HepG2 (cell line): ENCODE results near the gene CCDC201. TPM values are rescaled to one million over a fixed set of nuclear protein-coding genes. Genes with fewer than 3 reads are reported as not detected.

Experiments
- AKAP8 ChIP-seq: sonication (generic); formaldehyde crosslinking; IDR thresholded peaks from 2 replicates; pipeline ENCODE4 v1.5.1; 2020; ENCODE audit warnings: mild to moderate bottlenecking, missing genetic modification reagents
- CENPX ChIP-seq: sonication (generic); formaldehyde crosslinking; IDR thresholded peaks from 2 replicates; pipeline ENCODE4 v1.9.0; 2021; ENCODE audit warnings: mild to moderate bottlenecking, missing genetic modification reagents, moderate library complexity
- FOXK1 ChIP-seq: sonication (generic); formaldehyde crosslinking; IDR thresholded peaks from 2 replicates; pipeline ENCODE4 v1.4.0; 2020; ENCODE audit warnings: low read depth, missing genetic modification reagents, borderline replicate concordance
- MIER2 ChIP-seq: IDR thresholded peaks from 2 replicates; pipeline ENCODE4 v1.6.1; 2016; ENCODE audit warnings: missing biosample characterization, missing genetic modification reagents
- NFE2 ChIP-seq: sonication (generic); formaldehyde crosslinking; IDR thresholded peaks from 2 replicates; pipeline ENCODE4 v1.4.0; 2020; ENCODE audit warnings: missing genetic modification reagents
- NR2C2 ChIP-seq: sonication (generic); formaldehyde crosslinking; IDR thresholded peaks from 2 replicates; pipeline ENCODE4 v1.4.0; 2020; ENCODE audit warnings: missing genetic modification reagents, mild to moderate bottlenecking, moderate library complexity, borderline replicate concordance
- NR3C1 ChIP-seq: sonication (generic); formaldehyde crosslinking; IDR thresholded peaks from 2 replicates; pipeline ENCODE4 v1.4.0; 2020; ENCODE audit warnings: missing genetic modification reagents
- RCOR2 ChIP-seq: IDR thresholded peaks from 2 replicates; pipeline ENCODE4 v1.6.1; 2016; ENCODE audit warnings: missing biosample characterization, missing genetic modification reagents
- RFX1 ChIP-seq: fragments of 450-650 bp; IDR thresholded peaks from 2 replicates; pipeline ENCODE4 v1.6.1; 2017
- SETDB1 ChIP-seq: sonication (generic); formaldehyde crosslinking; IDR thresholded peaks from 2 replicates; pipeline ENCODE4 v1.5.1; 2020; ENCODE audit warnings: missing genetic modification reagents, mild to moderate bottlenecking, borderline replicate concordance
- SP2 ChIP-seq: sonication (generic); formaldehyde crosslinking; IDR thresholded peaks from 2 replicates; pipeline ENCODE4 v1.5.1; 2020; ENCODE audit warnings: mild to moderate bottlenecking, missing genetic modification reagents
- ZFY ChIP-seq: sonication (generic); formaldehyde crosslinking; IDR thresholded peaks from 2 replicates; pipeline ENCODE4 v1.4.0; 2020; ENCODE audit warnings: missing genetic modification reagents
- ZNF34 ChIP-seq: sonication (generic); formaldehyde crosslinking; IDR thresholded peaks from 2 replicates; pipeline ENCODE4 v1.4.0; 2020; ENCODE audit warnings: mild to moderate bottlenecking, missing genetic modification reagents, borderline replicate concordance
- ZNF354B ChIP-seq: sonication (generic); formaldehyde crosslinking; IDR thresholded peaks from 2 replicates; pipeline ENCODE4 v1.8.0; 2022; ENCODE audit warnings: mild to moderate bottlenecking, missing genetic modification reagents
- ZNF546 ChIP-seq: sonication (generic); formaldehyde crosslinking; conservative IDR thresholded peaks from 2 replicates; pipeline ENCODE4 v1.8.1; 2023; ENCODE audit warnings: mild to moderate bottlenecking, missing genetic modification reagents
- ZNF766 ChIP-seq: sonication (generic); formaldehyde crosslinking; IDR thresholded peaks from 2 replicates; pipeline ENCODE4 v1.5.0; 2020; ENCODE audit warnings: missing genetic modification reagents, borderline replicate concordance
- polyA plus RNA-seq, 8 experiments: library from polyadenylated mRNA; depleted of rRNA in 3 of 8; stranded (reverse) in 7 of 8; unstranded in 1 of 8; fragments of >200 nt; fragmentation: Illumina TruSeq in 4 of 8; extraction: Trizol in 4 of 8; gene quantifications; 2 replicates each; pipeline versions ENCODE4 v1.2.1 to v1.2.3, GENCODE V29; 2011 to 2016; ENCODE audit warnings: low read depth in 4 of 8, missing spikeins in 1 of 8, mixed read lengths in 1 of 8; ENCODE audit not compliant: insufficient read depth in 1 of 8
- total RNA-seq, 5 experiments: library from RNA; depleted of rRNA; stranded (reverse); fragments of >200 nt; fragmentation: Illumina TruSeq; extraction: Trizol; gene quantifications; 2 replicates each; pipeline ENCODE4 v1.2.3, GENCODE V29; 2016; ENCODE audit warnings: low read depth in 1 of 5
- TF ChIP-seq, protein P1 (sequence below): sonication (generic); formaldehyde crosslinking; IDR thresholded peaks from 2 replicates; pipeline ENCODE4 v1.9.0; 2021; ENCODE audit warnings: missing genetic modification reagents, borderline replicate concordance
- TF ChIP-seq, protein P2 (sequence below): IDR thresholded peaks from 2 replicates; pipeline ENCODE4 v1.6.1; 2016; ENCODE audit warnings: missing biosample characterization, missing genetic modification reagents, low read depth
- TF ChIP-seq, protein P3 (sequence below): IDR thresholded peaks from 2 replicates; pipeline ENCODE4 v1.6.1; 2016
- TF ChIP-seq, protein P4 (sequence below): sonication (generic); formaldehyde crosslinking; IDR thresholded peaks from 2 replicates; pipeline ENCODE4 v1.8.0; 2022; ENCODE audit warnings: mild to moderate bottlenecking, missing genetic modification reagents, borderline replicate concordance
- TF ChIP-seq, protein P5 (sequence below): sonication (generic); formaldehyde crosslinking; IDR thresholded peaks from 2 replicates; pipeline ENCODE4 v1.4.0; 2020; ENCODE audit warnings: mild to moderate bottlenecking, missing genetic modification reagents

CCDC201 gene
- total and polyA plus RNA-seq, 2 of the 13 experiments (the other 11 are each of a cell fraction or from before 2014, with no cell fraction given), result 0.92 TPM; not detected in 1

DNA sequence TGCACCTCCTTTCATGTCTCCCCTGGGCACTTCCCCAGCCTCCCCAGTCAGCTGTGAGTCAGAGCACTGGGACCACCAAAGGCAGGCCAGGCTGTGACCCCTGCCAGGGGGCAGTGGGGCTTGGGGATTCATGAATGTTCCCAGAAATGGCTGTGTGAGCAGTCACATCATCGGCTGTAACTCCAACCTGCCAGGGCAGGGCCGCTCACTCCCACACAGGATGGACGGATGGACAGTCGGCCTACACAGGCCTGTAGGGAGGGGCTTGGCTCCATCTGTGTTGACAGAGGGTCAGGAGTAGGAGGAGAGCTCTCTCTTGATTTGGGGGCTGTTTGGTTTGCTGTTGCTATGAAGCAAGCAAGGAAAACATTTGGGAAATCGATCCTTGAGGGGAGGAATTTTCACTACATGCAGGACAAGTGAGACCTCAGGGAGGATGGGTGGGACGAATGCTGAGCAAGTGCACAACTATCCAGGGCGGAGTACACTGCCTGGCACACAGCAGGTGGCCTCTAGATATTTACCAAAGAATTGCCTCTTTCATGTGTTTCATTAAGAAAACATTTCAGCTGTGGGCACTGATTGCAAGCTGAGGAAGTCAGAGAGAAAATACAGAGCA lies 12.5 kb upstream of the CCDC201 start (continued):
- TF ChIP-seq FOXK1, result peak; percentile 97
- no peak for TF ChIP-seq NFE2 (CRISPR knock-in tag)
- no peak for TF ChIP-seq ZNF34 (CRISPR knock-in tag)
- TF ChIP-seq, protein P1, sequence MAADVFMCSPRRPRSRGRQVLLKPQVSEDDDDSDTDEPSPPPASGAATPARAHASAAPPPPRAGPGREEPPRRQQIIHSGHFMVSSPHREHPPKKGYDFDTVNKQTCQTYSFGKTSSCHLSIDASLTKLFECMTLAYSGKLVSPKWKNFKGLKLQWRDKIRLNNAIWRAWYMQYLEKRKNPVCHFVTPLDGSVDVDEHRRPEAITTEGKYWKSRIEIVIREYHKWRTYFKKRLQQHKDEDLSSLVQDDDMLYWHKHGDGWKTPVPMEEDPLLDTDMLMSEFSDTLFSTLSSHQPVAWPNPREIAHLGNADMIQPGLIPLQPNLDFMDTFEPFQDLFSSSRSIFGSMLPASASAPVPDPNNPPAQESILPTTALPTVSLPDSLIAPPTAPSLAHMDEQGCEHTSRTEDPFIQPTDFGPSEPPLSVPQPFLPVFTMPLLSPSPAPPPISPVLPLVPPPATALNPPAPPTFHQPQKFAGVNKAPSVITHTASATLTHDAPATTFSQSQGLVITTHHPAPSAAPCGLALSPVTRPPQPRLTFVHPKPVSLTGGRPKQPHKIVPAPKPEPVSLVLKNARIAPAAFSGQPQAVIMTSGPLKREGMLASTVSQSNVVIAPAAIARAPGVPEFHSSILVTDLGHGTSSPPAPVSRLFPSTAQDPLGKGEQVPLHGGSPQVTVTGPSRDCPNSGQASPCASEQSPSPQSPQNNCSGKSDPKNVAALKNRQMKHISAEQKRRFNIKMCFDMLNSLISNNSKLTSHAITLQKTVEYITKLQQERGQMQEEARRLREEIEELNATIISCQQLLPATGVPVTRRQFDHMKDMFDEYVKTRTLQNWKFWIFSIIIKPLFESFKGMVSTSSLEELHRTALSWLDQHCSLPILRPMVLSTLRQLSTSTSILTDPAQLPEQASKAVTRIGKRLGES (CRISPR knock-in tag), result 0 out of 2 replicates have a peak, but pooled peaks have one; percentile 36
- peak; percentile 98 for TF ChIP-seq RCOR2 (CRISPR knock-in tag)
- TF ChIP-seq NR3C1 (CRISPR knock-in tag), result no peak
- TF ChIP-seq MIER2 (CRISPR knock-in tag), result peak; percentile 84; the same call in 1 of the 2 replicates
- no peak for TF ChIP-seq CENPX (CRISPR knock-in tag)
- peak; percentile 84 for TF ChIP-seq ZNF766 (CRISPR knock-in tag)
- TF ChIP-seq SP2, result no peak
- peak; percentile 90; the same call in 1 of the 2 replicates for TF ChIP-seq ZNF354B (CRISPR knock-in tag)
- no peak for TF ChIP-seq ZNF546
- peak; percentile 79 for TF ChIP-seq RFX1
- TF ChIP-seq, protein P2, sequence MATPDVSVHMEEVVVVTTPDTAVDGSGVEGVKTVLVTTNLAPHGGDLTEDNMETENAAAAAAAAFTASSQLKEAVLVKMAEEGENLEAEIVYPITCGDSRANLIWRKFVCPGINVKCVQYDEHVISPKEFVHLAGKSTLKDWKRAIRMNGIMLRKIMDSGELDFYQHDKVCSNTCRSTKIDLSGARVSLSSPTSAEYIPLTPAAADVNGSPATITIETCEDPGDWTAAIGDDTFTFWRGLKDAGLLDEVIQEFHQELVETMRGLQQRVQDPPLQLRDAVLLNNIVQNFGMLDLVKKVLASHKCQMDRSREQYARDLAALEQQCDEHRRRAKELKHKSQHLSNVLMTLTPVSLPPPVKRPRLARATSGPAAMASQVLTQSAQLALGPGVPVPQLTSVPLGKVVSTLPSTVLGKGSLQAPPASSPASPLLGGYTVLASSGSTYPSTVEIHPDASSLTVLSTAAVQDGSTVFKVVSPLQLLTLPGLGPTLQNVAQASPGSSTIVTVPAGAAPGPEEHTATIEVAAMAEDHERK (CRISPR knock-in tag), result 0 out of 2 replicates have a peak, but pooled peaks have one; percentile 14
- TF ChIP-seq AKAP8, result peak; percentile 75
- TF ChIP-seq, protein P3, sequence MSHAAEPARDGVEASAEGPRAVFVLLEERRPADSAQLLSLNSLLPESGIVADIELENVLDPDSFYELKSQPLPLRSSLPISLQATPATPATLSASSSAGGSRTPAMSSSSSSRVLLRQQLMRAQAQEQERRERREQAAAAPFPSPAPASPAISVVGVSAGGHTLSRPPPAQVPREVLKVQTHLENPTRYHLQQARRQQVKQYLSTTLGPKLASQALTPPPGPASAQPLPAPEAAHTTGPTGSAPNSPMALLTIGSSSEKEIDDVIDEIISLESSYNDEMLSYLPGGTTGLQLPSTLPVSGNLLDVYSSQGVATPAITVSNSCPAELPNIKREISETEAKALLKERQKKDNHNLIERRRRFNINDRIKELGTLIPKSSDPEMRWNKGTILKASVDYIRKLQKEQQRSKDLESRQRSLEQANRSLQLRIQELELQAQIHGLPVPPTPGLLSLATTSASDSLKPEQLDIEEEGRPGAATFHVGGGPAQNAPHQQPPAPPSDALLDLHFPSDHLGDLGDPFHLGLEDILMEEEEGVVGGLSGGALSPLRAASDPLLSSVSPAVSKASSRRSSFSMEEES (CRISPR knock-in tag), result peak; percentile 86
- TF ChIP-seq SETDB1, result no peak
- peak; percentile 77 for TF ChIP-seq NR2C2 (CRISPR knock-in tag)
- peak; percentile 92 for TF ChIP-seq ZFY
- TF ChIP-seq, protein P4, sequence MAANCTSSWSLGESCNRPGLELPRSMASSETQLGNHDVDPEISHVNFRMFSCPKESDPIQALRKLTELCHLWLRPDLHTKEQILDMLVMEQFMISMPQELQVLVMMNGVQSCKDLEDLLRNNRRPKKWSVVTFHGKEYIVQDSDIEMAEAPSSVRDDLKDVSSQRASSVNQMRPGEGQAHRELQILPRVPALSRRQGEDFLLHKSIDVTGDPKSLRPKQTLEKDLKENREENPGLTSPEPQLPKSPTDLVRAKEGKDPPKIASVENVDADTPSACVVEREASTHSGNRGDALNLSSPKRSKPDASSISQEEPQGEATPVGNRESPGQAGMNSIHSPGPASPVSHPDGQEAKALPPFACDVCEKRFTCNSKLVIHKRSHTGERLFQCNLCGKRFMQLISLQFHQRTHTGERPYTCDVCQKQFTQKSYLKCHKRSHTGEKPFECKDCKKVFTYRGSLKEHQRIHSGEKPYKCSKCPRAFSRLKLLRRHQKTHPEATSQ (CRISPR knock-in tag), result no peak
- TF ChIP-seq, protein P5, sequence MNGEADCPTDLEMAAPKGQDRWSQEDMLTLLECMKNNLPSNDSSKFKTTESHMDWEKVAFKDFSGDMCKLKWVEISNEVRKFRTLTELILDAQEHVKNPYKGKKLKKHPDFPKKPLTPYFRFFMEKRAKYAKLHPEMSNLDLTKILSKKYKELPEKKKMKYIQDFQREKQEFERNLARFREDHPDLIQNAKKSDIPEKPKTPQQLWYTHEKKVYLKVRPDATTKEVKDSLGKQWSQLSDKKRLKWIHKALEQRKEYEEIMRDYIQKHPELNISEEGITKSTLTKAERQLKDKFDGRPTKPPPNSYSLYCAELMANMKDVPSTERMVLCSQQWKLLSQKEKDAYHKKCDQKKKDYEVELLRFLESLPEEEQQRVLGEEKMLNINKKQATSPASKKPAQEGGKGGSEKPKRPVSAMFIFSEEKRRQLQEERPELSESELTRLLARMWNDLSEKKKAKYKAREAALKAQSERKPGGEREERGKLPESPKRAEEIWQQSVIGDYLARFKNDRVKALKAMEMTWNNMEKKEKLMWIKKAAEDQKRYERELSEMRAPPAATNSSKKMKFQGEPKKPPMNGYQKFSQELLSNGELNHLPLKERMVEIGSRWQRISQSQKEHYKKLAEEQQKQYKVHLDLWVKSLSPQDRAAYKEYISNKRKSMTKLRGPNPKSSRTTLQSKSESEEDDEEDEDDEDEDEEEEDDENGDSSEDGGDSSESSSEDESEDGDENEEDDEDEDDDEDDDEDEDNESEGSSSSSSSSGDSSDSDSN (CRISPR knock-in tag), result peak; percentile 71
